Measurements from ENCODE around the gene S100A7.
"Not testable (repeated sequence)": the region's sequence is repeated elsewhere in the genome, so short reads cannot be mapped to it uniquely, and the experiment has no call there.

S100A7 gene

DNA sequence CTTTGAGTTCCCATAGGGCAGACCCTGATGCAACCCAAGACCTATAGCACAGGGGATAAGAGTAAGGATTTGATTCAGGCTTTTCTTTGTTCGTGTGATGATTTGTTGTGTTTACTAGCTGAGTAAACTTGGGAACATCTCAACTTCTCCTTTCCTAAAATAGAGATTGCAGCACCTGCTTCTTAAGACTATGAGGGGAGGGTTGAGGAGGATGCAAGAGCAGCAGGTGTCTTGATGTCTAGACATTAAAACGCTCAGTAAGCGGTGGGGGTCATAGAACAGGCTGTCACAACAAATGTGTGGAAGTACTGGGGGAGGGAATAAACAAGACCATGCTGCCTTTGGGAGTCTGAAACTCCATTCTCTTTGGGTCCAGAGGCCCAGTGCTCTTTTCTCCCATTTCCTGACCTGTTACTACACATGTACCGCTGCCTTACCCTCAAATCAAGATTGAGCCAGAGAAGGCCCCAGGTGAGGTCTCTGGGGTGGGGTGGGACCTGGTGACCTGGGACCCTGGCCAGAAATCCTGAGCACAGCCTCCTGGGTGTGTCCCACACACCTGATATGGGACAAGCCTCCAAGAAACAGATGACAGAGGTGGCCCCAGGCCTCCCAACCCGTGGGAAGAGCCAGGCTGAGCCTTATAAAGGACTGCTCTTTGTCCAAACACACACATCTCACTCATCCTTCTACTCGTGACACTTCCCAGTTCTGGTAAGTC, 44.4 kb downstream of the S100A7 start, which contains the start of gene S100A7A:
Gene S100A7A, plus strand, starts transcription at position 671 of the 721 bp plus-strand sequence. CDS start 1,563 bp downstream, outside the sequence.
- H3K27ac ChIP-seq, result no peak within 1 kb of the TSS
- H3K4me1 ChIP-seq (ENCODE audit: control insufficient read depth in 1 of 2, insufficient read depth in 1 of 2, low read depth in 1 of 2, low read length in 1 of 2), result peaks cover 17 to 20% of the 10 kb centered on the region in 2 experiments
- no peaks in the 10 kb centered on the region for H3K9me3 ChIP-seq
- peaks cover 47% of the 10 kb centered on the region for H3K27me3 ChIP-seq
- TF ChIP-seq, protein P1, sequence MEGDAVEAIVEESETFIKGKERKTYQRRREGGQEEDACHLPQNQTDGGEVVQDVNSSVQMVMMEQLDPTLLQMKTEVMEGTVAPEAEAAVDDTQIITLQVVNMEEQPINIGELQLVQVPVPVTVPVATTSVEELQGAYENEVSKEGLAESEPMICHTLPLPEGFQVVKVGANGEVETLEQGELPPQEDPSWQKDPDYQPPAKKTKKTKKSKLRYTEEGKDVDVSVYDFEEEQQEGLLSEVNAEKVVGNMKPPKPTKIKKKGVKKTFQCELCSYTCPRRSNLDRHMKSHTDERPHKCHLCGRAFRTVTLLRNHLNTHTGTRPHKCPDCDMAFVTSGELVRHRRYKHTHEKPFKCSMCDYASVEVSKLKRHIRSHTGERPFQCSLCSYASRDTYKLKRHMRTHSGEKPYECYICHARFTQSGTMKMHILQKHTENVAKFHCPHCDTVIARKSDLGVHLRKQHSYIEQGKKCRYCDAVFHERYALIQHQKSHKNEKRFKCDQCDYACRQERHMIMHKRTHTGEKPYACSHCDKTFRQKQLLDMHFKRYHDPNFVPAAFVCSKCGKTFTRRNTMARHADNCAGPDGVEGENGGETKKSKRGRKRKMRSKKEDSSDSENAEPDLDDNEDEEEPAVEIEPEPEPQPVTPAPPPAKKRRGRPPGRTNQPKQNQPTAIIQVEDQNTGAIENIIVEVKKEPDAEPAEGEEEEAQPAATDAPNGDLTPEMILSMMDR (IDR thresholded peaks at IDR 0.05), result no peak
- H3K36me3 ChIP-seq, result no peaks in the 10 kb centered on the region
- no peak within 1 kb of the TSS for H3K4me3 ChIP-seq (ENCODE audit: low read depth in 1 of 2, low read length in 1 of 2)

DNA sequence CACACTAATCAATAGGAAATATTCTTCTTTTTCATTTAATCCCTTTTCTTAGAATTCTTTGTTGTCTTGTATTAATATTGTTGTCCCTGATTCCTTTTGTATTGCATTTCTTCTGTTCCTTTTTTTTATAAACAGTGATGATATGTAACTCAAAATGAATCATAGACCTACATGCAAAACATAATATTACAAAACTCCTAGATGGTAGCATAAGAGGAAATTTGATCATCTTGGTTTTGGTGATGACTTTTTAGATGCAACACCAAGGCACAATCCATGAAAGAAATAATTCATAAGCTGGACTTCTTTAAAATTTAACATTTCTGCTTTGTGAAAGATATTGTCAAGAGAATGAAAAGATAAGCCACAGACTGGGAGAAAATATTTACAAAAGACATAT, 46.5 kb downstream of the S100A7 start:
- peaks cover 45% of the 10 kb centered on the region for H3K27me3 ChIP-seq
- H3K9me3 ChIP-seq; H3K4me3 ChIP-seq (ENCODE audit: low read depth in 1 of 2, low read length in 1 of 2); H3K36me3 ChIP-seq; H3K27ac ChIP-seq: not testable (repeated sequence)
- peaks cover 17 to 20% of the 10 kb centered on the region in 2 experiments for H3K4me1 ChIP-seq (ENCODE audit: control insufficient read depth in 1 of 2, insufficient read depth in 1 of 2, low read depth in 1 of 2, low read length in 1 of 2)

Data from neutrophil (primary cell).